ENCODE data around the gene KRT27. TPM values are rescaled to one million over a fixed set of nuclear protein-coding genes. Genes with fewer than 3 reads are reported as not detected.

The KRT27 gene
- total RNA-seq, 1 donor from 2014 or later: not detected

GRCh38 chr17:40765657-40766056 is 16.7 kb downstream of the KRT27 start:
- peaks cover 5% of the 10 kb centered on the region for H3K9me3 Mint-ChIP-seq (ENCODE audit: unreplicated experiment)
- no peak for TF ChIP-seq CTCF (IDR thresholded peaks at IDR 0.05; ENCODE audit: unreplicated experiment)
- no peaks in the 10 kb centered on the region for H3K27me3 Mint-ChIP-seq (ENCODE audit: unreplicated experiment)
- no peak overlapping the region for H3K27ac Mint-ChIP-seq (ENCODE audit: unreplicated experiment)
- DNase-seq (ENCODE audit: low spot score): no peak
- H3K4me1 Mint-ChIP-seq (ENCODE audit: unreplicated experiment): no peaks in the 10 kb centered on the region
- H3K36me3 Mint-ChIP-seq (ENCODE audit: low read depth, unreplicated experiment): peaks cover 4% of the 10 kb centered on the region
- no peak overlapping the region for H3K4me3 Mint-ChIP-seq (ENCODE audit: unreplicated experiment)

DNA sequence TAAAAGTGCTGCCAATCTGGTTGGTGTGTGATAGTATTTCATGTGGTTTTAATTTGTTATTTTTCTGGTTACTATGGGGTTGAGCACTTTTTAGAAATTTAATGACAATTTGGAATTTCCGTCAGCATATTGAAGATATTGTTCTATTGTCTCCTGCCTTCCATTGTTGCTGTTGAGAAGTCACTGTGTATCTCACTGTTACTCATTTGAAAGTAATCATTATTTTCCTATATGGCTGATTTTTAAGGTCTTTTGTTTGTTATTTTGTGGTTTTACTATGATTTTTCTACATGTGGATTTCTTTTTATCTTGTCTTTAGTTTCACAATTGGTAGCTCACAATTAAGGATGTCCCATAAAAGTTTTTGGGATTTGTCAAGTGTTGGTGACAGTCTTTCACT is 18.6 kb downstream of the KRT27 start:
- Mint-ChIP-seq H3K36me3 (ENCODE audit: low read depth, unreplicated experiment) (peaks cover 4% of the 10 kb centered on the region), H3K4me1 (ENCODE audit: unreplicated experiment) (no peaks in the 10 kb centered on the region), H3K27ac (ENCODE audit: unreplicated experiment) (no peak overlapping the region), H3K27me3 (ENCODE audit: unreplicated experiment) (no peaks in the 10 kb centered on the region), H3K9me3 (ENCODE audit: unreplicated experiment) (peaks cover 5% of the 10 kb centered on the region), H3K4me3 (ENCODE audit: unreplicated experiment) (no peak overlapping the region)
- DNase-seq (ENCODE audit: low spot score): no peak
- TF ChIP-seq CTCF (IDR thresholded peaks at IDR 0.05; ENCODE audit: unreplicated experiment): no peak

GRCh38 chr17:40760105-40761016 is 22.0 kb downstream of the KRT27 start:
- DNase-seq (ENCODE audit: low spot score): no peak
- no peak for TF ChIP-seq CTCF (IDR thresholded peaks at IDR 0.05; ENCODE audit: unreplicated experiment)
- no peak overlapping the region for H3K27ac Mint-ChIP-seq (ENCODE audit: unreplicated experiment)
- H3K4me1 Mint-ChIP-seq (ENCODE audit: unreplicated experiment): no peaks in the 10 kb centered on the region
- peaks cover 4% of the 10 kb centered on the region for H3K36me3 Mint-ChIP-seq (ENCODE audit: low read depth, unreplicated experiment)
- no peaks in the 10 kb centered on the region for H3K27me3 Mint-ChIP-seq (ENCODE audit: unreplicated experiment)
- peaks cover 5% of the 10 kb centered on the region for H3K9me3 Mint-ChIP-seq (ENCODE audit: unreplicated experiment)
- H3K4me3 Mint-ChIP-seq (ENCODE audit: unreplicated experiment): no peak overlapping the region

- Mint-ChIP-seq H3K27ac (ENCODE audit: unreplicated experiment) (no peak within 1 kb of the TSS), H3K4me3 (ENCODE audit: unreplicated experiment) (no peak within 1 kb of the TSS), H3K36me3 (ENCODE audit: low read depth, unreplicated experiment) (no peaks in the 10 kb centered on the region), H3K9me3 (ENCODE audit: unreplicated experiment) (no peaks in the 10 kb centered on the region), H3K4me1 (ENCODE audit: unreplicated experiment) (no peaks in the 10 kb centered on the region), H3K27me3 (ENCODE audit: unreplicated experiment) (no peaks in the 10 kb centered on the region)
- TF ChIP-seq CTCF (IDR thresholded peaks at IDR 0.05; ENCODE audit: unreplicated experiment): no peak
- DNase-seq (ENCODE audit: low spot score): no peak
Observed at GRCh38 chr17:40755231-40755630, 27.1 kb downstream of the KRT27 start, which contains the start of gene KRT25. Gene KRT25 (minus strand): TSS chr17:40755331. CDS start chr17:40755271, 60 bp downstream.

- TF ChIP-seq CTCF (IDR thresholded peaks at IDR 0.05; ENCODE audit: unreplicated experiment): no peak
- Mint-ChIP-seq H3K4me1 (ENCODE audit: unreplicated experiment) (no peaks in the 10 kb centered on the region), H3K27me3 (ENCODE audit: unreplicated experiment) (no peaks in the 10 kb centered on the region), H3K27ac (ENCODE audit: unreplicated experiment) (no peak overlapping the region), H3K36me3 (ENCODE audit: low read depth, unreplicated experiment) (no peaks in the 10 kb centered on the region), H3K4me3 (ENCODE audit: unreplicated experiment) (no peak overlapping the region), H3K9me3 (ENCODE audit: unreplicated experiment) (no peaks in the 10 kb centered on the region)
- no peak for DNase-seq (ENCODE audit: low spot score)
Observed at GRCh38 chr17:40753804-40754203, 28.5 kb downstream of the KRT27 start.

Measured in endothelial cell (in vitro differentiated cells).